Activated T-helper 17 cell treated with anti-CD3 and anti-CD28 coated beads, Interleukin-2, amount 50 U/mL, for 72 hours (primary cell): Measurements from ENCODE around the gene TPST1. TPM values are rescaled to one million over a fixed set of nuclear protein-coding genes. Genes with fewer than 3 reads are reported as not detected.
"Not testable (repeated sequence)": the region's sequence is repeated elsewhere in the genome, so short reads cannot be mapped to it uniquely, and the experiment has no call there.

ENCODE experiments used
- ATAC-seq: fragments of 150-1000 bp; cut with Tn5 transposase; replicated peaks from 2 replicates; pipeline ENCODE4 v1.10.0; 2021; ENCODE audit warnings: mild to moderate bottlenecking, moderate library complexity
- H3K27ac Mint-ChIP-seq: one replicate; pipeline ENCODE4 v1.8.0; 2022; ENCODE audit warnings: mixed read lengths
- H3K27me3 Mint-ChIP-seq: one replicate; pipeline ENCODE4 v1.8.0; 2022; ENCODE audit warnings: mixed read lengths
- H3K36me3 Mint-ChIP-seq: one replicate; pipeline ENCODE4 v1.8.0; 2022; ENCODE audit warnings: low read depth, mild to moderate bottlenecking, mixed read lengths
- H3K4me1 Mint-ChIP-seq: one replicate; pipeline ENCODE4 v1.8.0; 2022; ENCODE audit warnings: mixed read lengths
- H3K4me3 Mint-ChIP-seq: one replicate; pipeline ENCODE4 v1.8.0; 2022; ENCODE audit warnings: mild to moderate bottlenecking, mixed read lengths
- H3K9me3 Mint-ChIP-seq: one replicate; pipeline ENCODE4 v1.8.0; 2022; ENCODE audit warnings: mixed read lengths
- total RNA-seq, 2 donors: library from RNA; stranded (reverse); gene quantifications; one replicate each; pipeline ENCODE4 v1.2.3, GENCODE V29; 2022

TPST1 gene
- total RNA-seq = under 1 TPM; 0.84 to 0.93 TPM

- Mint-ChIP-seq H3K4me3 (peak within 1 kb of the TSS; percentile 81), H3K4me1 (peaks cover 20% of the 10 kb centered on the region)
- ATAC-seq = peak; percentile 92
Measured at GRCh38 chr7:66204822-66205740, at the start of gene TPST1. Gene TPST1 (plus strand): TSS chr7:66205334. CDS start chr7:66240426, 35,092 bp downstream.

GRCh38 chr7:66156035-66156434 is 49.1 kb upstream of the TPST1 start:
- H3K27me3 Mint-ChIP-seq, H3K4me3 Mint-ChIP-seq, H3K4me1 Mint-ChIP-seq, ATAC-seq, H3K27ac Mint-ChIP-seq, H3K9me3 Mint-ChIP-seq: not testable (repeated sequence)
- peaks cover 78% of the 10 kb centered on the region for H3K36me3 Mint-ChIP-seq

More at GRCh38 chr7:66204822-66205740, at the start of gene TPST1:
- H3K27ac Mint-ChIP-seq = peak within 1 kb of the TSS; percentile 70
- no peaks in the 10 kb centered on the region for H3K36me3 Mint-ChIP-seq
- no peaks in the 10 kb centered on the region for H3K9me3 Mint-ChIP-seq
- peaks cover 35% of the 10 kb centered on the region for H3K27me3 Mint-ChIP-seq

- peaks cover 70% of the 10 kb centered on the region for H3K36me3 Mint-ChIP-seq
- no peak overlapping the region for H3K27ac Mint-ChIP-seq
- H3K4me1 Mint-ChIP-seq = no peaks in the 10 kb centered on the region
- ATAC-seq = no peak
- no peaks in the 10 kb centered on the region for H3K9me3 Mint-ChIP-seq
- H3K4me3 Mint-ChIP-seq = no peak overlapping the region
- no peaks in the 10 kb centered on the region for H3K27me3 Mint-ChIP-seq
Measured at GRCh38 chr7:66157060-66157459, 48.1 kb upstream of the TPST1 start.

- no peaks in the 10 kb centered on the region for H3K27me3 Mint-ChIP-seq
- H3K9me3 Mint-ChIP-seq = no peaks in the 10 kb centered on the region
- H3K4me1 Mint-ChIP-seq = no peaks in the 10 kb centered on the region
- no peak for ATAC-seq
- H3K4me3 Mint-ChIP-seq = no peak overlapping the region
- peaks cover 18% of the 10 kb centered on the region for H3K36me3 Mint-ChIP-seq
- no peak overlapping the region for H3K27ac Mint-ChIP-seq
Measured at GRCh38 chr7:66162622-66163021, 42.5 kb upstream of the TPST1 start.

DNA sequence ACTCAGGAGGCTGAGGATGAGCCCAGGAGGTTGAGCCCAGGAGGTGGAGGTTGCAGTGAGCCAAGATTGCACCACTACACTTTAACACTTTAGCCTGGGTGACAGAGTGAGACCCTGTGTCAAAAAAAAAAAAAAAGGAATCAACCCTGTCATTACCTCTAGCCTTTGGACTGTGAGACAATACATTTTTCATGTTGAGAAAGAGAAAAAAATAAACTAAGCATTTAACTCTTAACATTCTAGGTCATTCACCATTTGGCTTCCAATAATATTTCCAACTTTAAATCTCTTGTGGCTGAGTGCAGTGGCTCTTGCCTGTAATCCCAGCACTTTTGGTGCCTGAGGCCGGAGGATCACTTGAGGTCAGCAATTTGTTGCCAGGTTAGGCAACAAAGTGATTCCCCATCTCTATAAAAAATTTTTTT is 41.9 kb upstream of the TPST1 start:
- Mint-ChIP-seq H3K4me1 (no peaks in the 10 kb centered on the region), H3K4me3 (no peak overlapping the region), H3K9me3 (no peaks in the 10 kb centered on the region), H3K27ac (no peak overlapping the region), H3K27me3 (no peaks in the 10 kb centered on the region), H3K36me3 (peaks cover 12% of the 10 kb centered on the region)
- no peak for ATAC-seq

- no peaks in the 10 kb centered on the region for H3K27me3 Mint-ChIP-seq
- ATAC-seq = no peak
- H3K9me3 Mint-ChIP-seq = no peaks in the 10 kb centered on the region
- H3K4me3 Mint-ChIP-seq = no peak overlapping the region
- H3K36me3 Mint-ChIP-seq = peaks cover 4% of the 10 kb centered on the region
- H3K27ac Mint-ChIP-seq = no peak overlapping the region
- no peaks in the 10 kb centered on the region for H3K4me1 Mint-ChIP-seq
Measured at GRCh38 chr7:66164356-66164755, 40.8 kb upstream of the TPST1 start.

- Mint-ChIP-seq H3K27ac (no peak overlapping the region), H3K4me3 (no peak overlapping the region), H3K9me3 (no peaks in the 10 kb centered on the region), H3K4me1 (no peaks in the 10 kb centered on the region), H3K36me3 (no peaks in the 10 kb centered on the region), H3K27me3 (no peaks in the 10 kb centered on the region)
- no peak for ATAC-seq
Measured at GRCh38 chr7:66167773-66168387, 37.3 kb upstream of the TPST1 start.

DNA sequence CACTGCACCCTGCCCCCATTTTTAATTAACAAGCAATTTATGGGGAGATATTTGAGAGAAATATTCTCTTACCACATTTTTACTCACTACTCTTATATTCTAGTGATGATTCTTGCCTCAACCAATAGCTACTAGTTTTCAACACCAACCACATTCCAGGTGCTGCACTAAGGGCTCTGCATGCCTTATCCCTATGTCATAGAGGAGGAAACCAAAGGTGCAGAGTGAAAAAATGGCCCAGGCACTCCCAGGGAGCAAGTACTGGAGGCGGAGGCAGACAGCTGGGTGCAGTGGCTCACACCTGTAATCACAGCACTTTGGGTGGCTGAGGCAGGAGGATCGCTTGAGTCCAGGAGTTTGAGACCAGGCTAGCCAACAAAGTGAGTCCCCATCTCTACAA is 35.5 kb upstream of the TPST1 start:
- no peak for ATAC-seq
- H3K27me3 Mint-ChIP-seq = no peaks in the 10 kb centered on the region
- H3K4me1 Mint-ChIP-seq = no peaks in the 10 kb centered on the region

DNA sequence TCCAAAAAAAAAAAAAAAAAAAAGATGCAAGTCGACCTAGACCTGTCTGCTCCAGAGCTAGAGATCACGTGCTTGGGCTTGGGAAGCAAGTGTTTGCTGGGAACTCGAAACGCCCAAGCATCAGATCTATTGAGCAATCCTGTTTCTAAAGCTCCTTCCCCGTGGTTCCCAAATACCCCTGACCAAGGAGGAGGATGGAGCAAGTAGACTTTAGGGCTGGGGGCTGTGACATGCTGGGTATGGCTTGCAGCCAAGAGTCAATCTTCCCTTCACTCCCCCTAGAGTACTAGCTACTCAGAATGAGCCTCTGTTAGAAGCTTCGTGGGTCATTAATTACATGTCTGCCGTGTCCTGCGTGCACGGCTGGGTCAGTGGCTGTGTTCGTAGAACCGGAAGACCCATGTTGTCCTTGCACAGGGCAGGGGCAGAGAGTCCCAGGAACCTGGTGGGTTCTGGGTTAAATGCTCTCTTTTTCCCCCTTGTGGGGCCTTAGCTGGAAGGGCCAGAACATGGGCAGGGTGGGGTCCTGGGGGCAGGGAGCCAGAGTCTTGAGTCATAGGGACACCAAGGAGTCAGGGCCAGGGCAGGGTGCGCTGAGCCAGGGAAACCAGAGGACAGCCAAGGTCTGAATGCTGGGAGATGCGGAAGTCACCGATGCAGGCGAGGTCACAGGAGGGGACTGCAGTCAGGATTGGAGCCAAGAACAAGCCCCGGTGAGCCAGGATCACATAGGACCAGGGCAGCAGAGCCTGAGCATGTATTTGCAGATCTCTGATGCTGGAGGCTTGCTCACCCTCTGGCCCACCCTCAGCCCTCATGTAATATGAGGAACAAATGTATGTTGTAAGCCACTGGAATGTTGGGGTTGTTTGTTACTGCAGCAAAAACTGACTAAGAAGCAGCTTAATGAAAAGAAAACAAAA is 34.6 kb upstream of the TPST1 start:
- ATAC-seq = no peak
- H3K4me3 Mint-ChIP-seq = no peak overlapping the region
- no peaks in the 10 kb centered on the region for H3K9me3 Mint-ChIP-seq
- no peaks in the 10 kb centered on the region for H3K4me1 Mint-ChIP-seq
- no peaks in the 10 kb centered on the region for H3K36me3 Mint-ChIP-seq
- H3K27ac Mint-ChIP-seq = no peak overlapping the region
- H3K27me3 Mint-ChIP-seq = no peaks in the 10 kb centered on the region

More for the DNA sequence above, 35.5 kb upstream of the TPST1 start:
- Mint-ChIP-seq H3K27ac (no peak overlapping the region), H3K36me3 (no peaks in the 10 kb centered on the region), H3K9me3 (no peaks in the 10 kb centered on the region), H3K4me3 (no peak overlapping the region)

DNA sequence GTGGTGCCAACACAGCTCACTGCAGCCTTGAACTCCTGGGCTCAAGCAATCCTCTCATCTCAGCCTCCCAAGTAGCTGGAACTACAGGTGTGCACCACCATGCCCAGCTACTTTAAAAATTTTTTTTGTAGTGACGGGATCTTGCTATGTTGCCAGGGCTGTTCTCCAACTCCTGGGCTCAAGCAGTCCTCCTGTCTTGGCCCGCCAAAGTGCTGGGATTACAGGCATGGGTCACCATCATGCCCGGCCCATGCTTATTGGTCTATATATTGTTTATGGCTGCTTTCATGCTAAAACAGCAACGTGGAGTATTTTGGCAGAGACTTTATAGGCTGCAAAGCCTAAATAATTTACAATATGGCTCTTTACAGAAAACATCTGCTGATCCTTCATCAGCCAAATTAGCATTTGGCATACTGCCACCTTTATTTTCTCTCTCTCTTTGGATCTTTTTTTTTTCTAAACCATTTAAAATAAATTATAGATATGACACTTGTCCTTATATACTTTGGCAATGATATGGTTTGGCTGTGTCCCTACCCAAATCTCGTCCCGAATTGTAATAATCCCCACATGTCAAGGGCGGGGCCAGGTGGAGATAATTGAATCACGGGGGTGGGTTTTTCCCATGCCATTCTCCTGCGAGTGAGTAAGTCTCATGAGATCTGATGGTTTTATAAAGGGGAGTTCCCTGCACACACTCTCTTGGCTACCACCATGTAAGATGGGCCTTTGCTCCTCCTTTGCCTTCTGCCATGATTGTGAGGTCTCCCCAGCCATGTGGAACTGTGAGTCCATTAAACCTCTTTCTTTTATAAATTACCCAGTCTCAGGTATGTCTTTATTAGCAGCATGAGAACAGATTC is 32.4 kb upstream of the TPST1 start:
- H3K4me3 Mint-ChIP-seq, H3K9me3 Mint-ChIP-seq, H3K27ac Mint-ChIP-seq, H3K27me3 Mint-ChIP-seq, H3K4me1 Mint-ChIP-seq, H3K36me3 Mint-ChIP-seq: not testable (repeated sequence)
- peak; percentile 46 for ATAC-seq

DNA sequence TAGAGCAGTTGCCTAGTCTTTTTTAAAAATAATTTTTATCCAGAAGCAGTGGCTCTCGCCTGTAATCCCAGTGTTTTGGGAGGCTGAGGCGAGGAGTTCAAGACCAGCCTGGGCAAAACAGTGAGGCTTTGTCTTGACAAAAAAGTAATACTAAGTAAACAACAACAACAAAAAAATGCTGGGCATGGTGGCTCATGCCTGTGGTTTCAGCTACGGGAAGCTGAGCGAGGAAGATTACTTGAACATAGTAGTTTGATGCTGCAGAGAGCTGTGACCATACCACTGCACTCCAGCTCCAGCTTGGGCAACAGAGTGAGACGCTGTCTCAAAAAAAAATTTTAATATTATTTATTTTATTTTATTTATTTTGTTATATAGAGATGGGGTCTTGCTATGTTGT is 31.3 kb upstream of the TPST1 start:
- H3K9me3 Mint-ChIP-seq = no peaks in the 10 kb centered on the region
- no peak overlapping the region for H3K4me3 Mint-ChIP-seq
- no peak for ATAC-seq
- H3K27ac Mint-ChIP-seq = no peak overlapping the region
- H3K36me3 Mint-ChIP-seq = no peaks in the 10 kb centered on the region
- no peaks in the 10 kb centered on the region for H3K4me1 Mint-ChIP-seq
- H3K27me3 Mint-ChIP-seq = no peaks in the 10 kb centered on the region

DNA sequence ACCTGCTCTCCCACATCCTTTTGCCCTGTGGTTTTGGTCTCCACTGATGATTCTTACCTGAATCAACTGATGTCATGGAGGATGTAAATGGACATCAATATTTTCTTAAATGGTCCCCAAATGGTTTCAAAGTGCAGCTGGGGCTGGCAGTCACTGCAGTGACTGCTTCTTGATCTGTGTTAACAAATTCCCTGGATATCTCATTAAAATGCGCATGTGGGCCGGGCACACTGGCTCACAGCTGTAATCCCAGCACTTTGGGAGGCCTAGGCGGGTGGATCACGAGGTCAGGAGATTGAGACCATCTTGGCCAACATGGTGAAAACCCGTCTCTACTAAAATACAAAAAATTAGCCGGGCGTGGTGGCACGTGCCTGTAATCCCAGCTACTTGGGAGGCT is 30.1 kb upstream of the TPST1 start:
- not testable (repeated sequence) for ATAC-seq, H3K36me3 Mint-ChIP-seq, H3K27me3 Mint-ChIP-seq, H3K4me1 Mint-ChIP-seq, H3K27ac Mint-ChIP-seq, H3K4me3 Mint-ChIP-seq, H3K9me3 Mint-ChIP-seq

- no peak for ATAC-seq
- no peaks in the 10 kb centered on the region for H3K36me3 Mint-ChIP-seq
- H3K27ac Mint-ChIP-seq = no peak overlapping the region
- H3K4me1 Mint-ChIP-seq = no peaks in the 10 kb centered on the region
- H3K27me3 Mint-ChIP-seq = no peaks in the 10 kb centered on the region
- no peaks in the 10 kb centered on the region for H3K9me3 Mint-ChIP-seq
- no peak overlapping the region for H3K4me3 Mint-ChIP-seq
Measured at GRCh38 chr7:66176914-66177313, 28.2 kb upstream of the TPST1 start.

DNA sequence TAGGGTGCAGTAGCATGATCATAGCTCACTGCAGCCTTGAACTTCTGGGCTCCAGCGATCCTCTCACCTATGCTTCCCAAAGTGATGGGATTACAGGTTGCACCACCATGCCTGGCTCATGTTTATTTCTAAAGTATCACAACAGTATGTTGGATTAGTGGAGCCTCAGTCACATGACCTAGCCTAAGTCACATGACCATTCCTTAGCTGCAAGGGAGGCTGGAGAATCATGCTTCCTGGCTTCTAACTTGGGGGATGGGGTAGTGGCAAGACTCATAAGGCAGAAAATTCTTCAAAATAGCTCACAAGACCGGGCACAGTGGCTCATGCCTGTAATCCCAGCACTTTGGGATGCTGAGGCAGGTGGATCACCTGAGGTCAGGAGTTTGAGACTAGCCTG is 26.9 kb upstream of the TPST1 start:
- Mint-ChIP-seq H3K9me3 (no peaks in the 10 kb centered on the region), H3K4me1 (no peaks in the 10 kb centered on the region), H3K36me3 (no peaks in the 10 kb centered on the region), H3K27ac (no peak overlapping the region), H3K27me3 (no peaks in the 10 kb centered on the region), H3K4me3 (no peak overlapping the region)
- ATAC-seq = no peak
